Germinal center (tissue), 1 donor: ENCODE results near the gene CDH12.
"Not testable (repeated sequence)": the region's sequence is repeated elsewhere in the genome, so short reads cannot be mapped to it uniquely, and the experiment has no call there.

Experiments used
- DNase-seq: peaks from one replicate; pipeline ENCODE4 v3.0.0; 2012; ENCODE audit warnings: mixed read lengths, low spot score

CDH12 gene

GRCh38 chr5:22012893-22013292, 840.3 kb downstream of the CDH12 start:
- not testable (repeated sequence) for DNase-seq

GRCh38 chr5:22010808-22011207, 842.3 kb downstream of the CDH12 start:
- not testable (repeated sequence) for DNase-seq

GRCh38 chr5:22001097-22001496, 852.0 kb downstream of the CDH12 start:
- not testable (repeated sequence) for DNase-seq

GRCh38 chr5:21985799-21986198, 867.3 kb downstream of the CDH12 start:
- not testable (repeated sequence) for DNase-seq

- DNase-seq = not testable (repeated sequence)
Measured at GRCh38 chr5:21951571-21951970, 901.6 kb downstream of the CDH12 start.

- no peak for DNase-seq
Measured at GRCh38 chr5:21931116-21931515, 922.0 kb downstream of the CDH12 start.

GRCh38 chr5:21919414-21920022, 933.6 kb downstream of the CDH12 start:
- peak; percentile 4 for DNase-seq

- DNase-seq = no peak
Measured at GRCh38 chr5:21918451-21918850, 934.7 kb downstream of the CDH12 start.

GRCh38 chr5:21910731-21911130, 942.4 kb downstream of the CDH12 start:
- DNase-seq = no peak

GRCh38 chr5:21895766-21896350, 957.3 kb downstream of the CDH12 start:
- no peak for DNase-seq

GRCh38 chr5:21893161-21893560, 960.0 kb downstream of the CDH12 start:
- DNase-seq = no peak

GRCh38 chr5:21889581-21889980, 963.6 kb downstream of the CDH12 start:
- DNase-seq = no peak

- DNase-seq = no peak
Measured at GRCh38 chr5:21882074-21882745, 970.9 kb downstream of the CDH12 start.

GRCh38 chr5:21880164-21880563, 973.0 kb downstream of the CDH12 start:
- DNase-seq = no peak

- no peak for DNase-seq
Measured at GRCh38 chr5:21862986-21863385, 990.2 kb downstream of the CDH12 start.

- DNase-seq = no peak
Measured at GRCh38 chr5:21858441-21858840, 994.7 kb downstream of the CDH12 start.

- no peak for DNase-seq
Measured at GRCh38 chr5:21856987-21857386, 996.2 kb downstream of the CDH12 start.

- no peak for DNase-seq
Measured at GRCh38 chr5:21847300-21847699, 1005.8 kb downstream of the CDH12 start.

- DNase-seq = no peak
Measured at GRCh38 chr5:21844960-21845359, 1008.2 kb downstream of the CDH12 start.

- no peak for DNase-seq
Measured at GRCh38 chr5:21834863-21835262, 1018.3 kb downstream of the CDH12 start.

GRCh38 chr5:21831145-21831787, 1021.9 kb downstream of the CDH12 start:
- no peak for DNase-seq

- no peak for DNase-seq
Measured at GRCh38 chr5:21826884-21827283, 1026.3 kb downstream of the CDH12 start.

GRCh38 chr5:21823588-21823987, 1029.6 kb downstream of the CDH12 start:
- DNase-seq = no peak
